ENCODE results near the gene NMT1. TPM values are rescaled to one million over a fixed set of nuclear protein-coding genes. Genes with fewer than 3 reads are reported as not detected.
A peak's percentile ranks its signal among the peaks of the same experiment; 100 is the strongest.

NMT1 gene
- polyA plus RNA-seq, 1 of the 3 experiments (the other 2 are of a cell fraction) = 30.1 TPM

- TF ChIP-seq ZBTB33 (IDR thresholded peaks at IDR 0.05; ENCODE audit: borderline replicate concordance, low read depth) = no peak
- TF ChIP-seq SMC3 (IDR thresholded peaks at IDR 0.05; ENCODE audit: low read depth, low read length) = no peak
- TF ChIP-seq FOSL2 (IDR thresholded peaks at IDR 0.05; ENCODE audit: borderline replicate concordance, low read depth) = no peak
- TF ChIP-seq NRF1 (IDR thresholded peaks at IDR 0.05; ENCODE audit: low read depth, low read length) = no peak
These were observed 64.4 kb downstream of the NMT1 start (continued) for GRCh38 chr17:45125509-45125908.

GRCh38 chr17:45127207-45127547 lies 66.1 kb downstream of the NMT1 start:
- Histone ChIP-seq H3K4me3 (ENCODE audit: low read depth in 2 of 2, low read length in 1 of 2) (no peak overlapping the region), H3K27me3 (ENCODE audit: insufficient read depth) (no peaks in the 10 kb centered on the region), H3K36me3 (replicated peaks in 1 of 2; ENCODE audit: control insufficient read depth in 1 of 2, insufficient read depth in 2 of 2, low read length in 1 of 2) (peaks cover 0 to 7% of the 10 kb centered on the region in 2 experiments), H3K9me3 (no peaks in the 10 kb centered on the region), H4K20me1 (ENCODE audit: insufficient read depth) (no peaks in the 10 kb centered on the region), H3K4me1 (ENCODE audit: control insufficient read depth in 1 of 2, insufficient read depth in 2 of 2, low read depth in 1 of 2, low read length in 1 of 2) (peaks cover 37 to 41% of the 10 kb centered on the region in 2 experiments; a peak in 3 of 4 replicates), H3K9ac (0 out of 2 replicates have a peak overlapping the region, but pooled peaks have one; percentile 19), H3K27ac (ENCODE audit: low read depth in 2 of 2, low read length in 1 of 2) (peak overlapping the region; percentile 7 to 65), H3K4me2 (peak overlapping the region; percentile 70), H3F3A (replicated peaks; ENCODE audit: insufficient read depth) (peaks cover 20% of the 10 kb centered on the region), H2AFZ (ENCODE audit: low read depth) (no peak overlapping the region), H3K9me2 (no peaks in the 10 kb centered on the region), H3K79me2 (ENCODE audit: insufficient read depth) (peaks cover 97% of the 10 kb centered on the region)
- WGBS (ENCODE audit: low lambda C conversion rate) = 83% methylated on average over 6 of the region's 8 CpGs
- CTCF ChIA-PET = interaction anchor here (0.7 to 10.8 kb wide), 4 partner anchors 9 to 105 kb away, joined by 3 to 194 read pairs (median 87); no protein-coding TSS in a partner anchor
- TF ChIP-seq RXRA (IDR thresholded peaks at IDR 0.05; ENCODE audit: borderline replicate concordance, low read depth) (no peak), TCF12 (IDR thresholded peaks at IDR 0.05) (no peak), FOXM1 (IDR thresholded peaks at IDR 0.05; ENCODE audit: low read depth) (no peak), JUND (IDR thresholded peaks at IDR 0.05) (no peak), MAX (IDR thresholded peaks at IDR 0.05; ENCODE audit: low read depth) (no peak), FOXJ3 (CRISPR knock-in tag; IDR thresholded peaks at IDR 0.05) (no peak), PBX3 (IDR thresholded peaks at IDR 0.05) (no peak), GATA2 (CRISPR knock-in tag; IDR thresholded peaks at IDR 0.05) (no peak), EP300 (IDR thresholded peaks at IDR 0.05; ENCODE audit: borderline replicate concordance in 1 of 2, low read depth in 1 of 2, low read length in 1 of 2) (no peak), RCOR1 (IDR thresholded peaks at IDR 0.05; ENCODE audit: low read length) (no peak), CTCF (IDR thresholded peaks at IDR 0.05) (no peak), USF1 (IDR thresholded peaks at IDR 0.05; ENCODE audit: borderline replicate concordance, low read depth) (no peak), IRF3 (IDR thresholded peaks at IDR 0.05; ENCODE audit: low read depth, low read length) (no peak), NFIC (IDR thresholded peaks at IDR 0.05; ENCODE audit: borderline replicate concordance) (no peak), USF2 (IDR thresholded peaks at IDR 0.05; ENCODE audit: borderline replicate concordance, low read depth, low read length) (no peak), GABPA (IDR thresholded peaks at IDR 0.05; ENCODE audit: low read depth) (no peak)
- no peak for DNase-seq
- POLR2A ChIA-PET = interaction anchor here (1.0 to 1.7 kb wide), 2 partner anchors 11 to 22 kb away, joined by 4 to 5 read pairs; partner anchors contain the start of gene HEXIM1

All from SK-N-SH (cell line).